ENCODE data around the gene LRRC15.

LRRC15 gene

DNA sequence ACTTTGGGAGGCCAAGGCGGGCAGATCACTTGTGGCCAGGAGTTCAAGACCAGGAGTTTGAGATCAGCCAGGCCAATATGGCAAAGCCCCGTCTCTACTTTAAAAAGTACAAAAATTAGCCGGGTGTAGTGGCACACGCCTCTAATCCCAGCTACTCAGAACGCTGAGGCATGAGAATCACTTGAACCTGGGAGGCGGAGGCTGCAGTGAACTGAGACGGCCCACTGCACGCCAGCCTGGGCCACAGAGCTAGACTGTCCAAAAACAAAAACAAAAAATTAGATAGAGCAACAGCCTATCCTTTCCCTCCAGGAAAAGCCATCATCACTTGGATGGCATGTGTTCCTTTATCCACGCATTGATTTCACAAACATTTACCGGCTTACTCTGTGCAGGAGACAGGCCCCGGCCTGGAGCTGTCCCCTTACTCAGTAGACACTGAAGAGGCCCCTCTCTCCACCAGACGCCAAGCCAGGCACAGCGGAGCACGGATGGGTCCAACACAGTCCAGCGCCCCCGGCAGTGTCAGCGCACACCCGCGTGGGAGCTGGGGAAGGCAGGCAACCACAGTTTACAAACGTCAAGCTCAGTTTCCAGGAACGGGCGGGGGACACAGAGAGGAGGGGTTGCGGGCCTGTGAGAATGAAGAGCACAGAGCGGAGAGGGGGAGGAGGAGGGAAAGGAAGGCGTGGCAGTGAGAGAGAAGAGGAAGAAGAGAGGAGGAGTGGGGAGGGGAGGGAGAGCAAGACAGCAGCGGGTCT lies 26.4 kb upstream of the LRRC15 start:
- Histone ChIP-seq H3K9me3 (ENCODE audit: low read length) (peaks cover 6% of the 10 kb centered on the region), H3K4me3 (ENCODE audit: low read length) (no peak overlapping the region), H3K36me3 (ENCODE audit: insufficient read depth, low read length) (no peaks in the 10 kb centered on the region), H3K4me1 (ENCODE audit: insufficient read depth, low read length) (peaks cover 19% of the 10 kb centered on the region), H2AFZ (ENCODE audit: low read depth, low read length) (peak overlapping the region; percentile 66), H3K27me3 (ENCODE audit: insufficient read depth, low read length) (no peaks in the 10 kb centered on the region)

DNA sequence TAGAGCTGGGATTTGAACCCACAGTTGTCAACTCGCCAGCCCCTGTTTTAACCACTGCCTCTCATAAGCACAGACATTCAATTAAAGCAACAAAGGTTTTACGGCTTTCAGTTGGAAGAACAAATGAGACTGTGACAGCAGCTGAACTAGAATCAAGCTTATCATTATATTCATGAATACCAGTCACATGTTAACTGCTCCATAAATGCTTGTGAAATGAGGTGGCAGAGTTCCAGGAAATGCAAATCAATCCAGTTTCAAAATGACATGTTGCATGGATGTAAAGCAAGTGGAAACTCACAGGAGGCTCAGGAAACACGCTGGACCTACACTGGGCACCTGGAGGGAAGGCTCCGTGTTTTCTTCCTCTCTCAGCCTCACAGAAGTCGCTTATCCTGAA lies 25.7 kb upstream of the LRRC15 start:
- Histone ChIP-seq H3K27me3 (ENCODE audit: insufficient read depth, low read length) (no peaks in the 10 kb centered on the region), H3K4me1 (ENCODE audit: insufficient read depth, low read length) (peaks cover 19% of the 10 kb centered on the region), H3K9me3 (ENCODE audit: low read length) (peaks cover 6% of the 10 kb centered on the region), H3K36me3 (ENCODE audit: insufficient read depth, low read length) (no peaks in the 10 kb centered on the region), H2AFZ (ENCODE audit: low read depth, low read length) (no peak overlapping the region), H3K4me3 (ENCODE audit: low read length) (no peak overlapping the region)

GRCh38 chr3:194392576-194392975 lies 23.0 kb upstream of the LRRC15 start:
- Histone ChIP-seq H3K4me3 (ENCODE audit: low read length) (no peak overlapping the region), H2AFZ (ENCODE audit: low read depth, low read length) (no peak overlapping the region), H3K9me3 (ENCODE audit: low read length) (peaks cover 6% of the 10 kb centered on the region), H3K27me3 (ENCODE audit: insufficient read depth, low read length) (no peaks in the 10 kb centered on the region), H3K4me1 (ENCODE audit: insufficient read depth, low read length) (peaks cover 19% of the 10 kb centered on the region), H3K36me3 (ENCODE audit: insufficient read depth, low read length) (no peaks in the 10 kb centered on the region)

DNA sequence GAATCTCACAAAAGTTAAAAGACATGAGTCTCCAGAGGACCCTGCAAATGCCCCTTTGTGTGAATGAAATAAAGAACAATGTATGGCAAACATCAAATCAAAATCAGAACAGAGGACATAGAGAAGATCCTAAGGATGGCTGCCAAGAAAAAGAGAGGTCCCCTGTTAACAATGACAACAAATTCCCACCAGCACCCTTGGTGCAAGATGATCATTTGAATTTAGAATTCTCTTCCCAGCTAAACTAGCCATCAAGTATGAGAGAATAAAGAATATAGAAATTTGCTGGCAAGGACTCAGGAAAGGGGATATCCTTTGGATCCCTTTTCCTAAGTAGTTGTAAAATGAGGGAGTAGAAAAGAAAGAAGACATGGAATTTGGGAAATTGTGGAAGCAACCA lies 21.3 kb upstream of the LRRC15 start:
- no peak overlapping the region for H3K4me3 ChIP-seq (ENCODE audit: low read length)
- no peaks in the 10 kb centered on the region for H3K36me3 ChIP-seq (ENCODE audit: insufficient read depth, low read length)
- H3K4me1 ChIP-seq (ENCODE audit: insufficient read depth, low read length) = peaks cover 15% of the 10 kb centered on the region
- H3K9me3 ChIP-seq (ENCODE audit: low read length) = peaks cover 6% of the 10 kb centered on the region
- no peaks in the 10 kb centered on the region for H3K27me3 ChIP-seq (ENCODE audit: insufficient read depth, low read length)
- H2AFZ ChIP-seq (ENCODE audit: low read depth, low read length) = no peak overlapping the region

DNA sequence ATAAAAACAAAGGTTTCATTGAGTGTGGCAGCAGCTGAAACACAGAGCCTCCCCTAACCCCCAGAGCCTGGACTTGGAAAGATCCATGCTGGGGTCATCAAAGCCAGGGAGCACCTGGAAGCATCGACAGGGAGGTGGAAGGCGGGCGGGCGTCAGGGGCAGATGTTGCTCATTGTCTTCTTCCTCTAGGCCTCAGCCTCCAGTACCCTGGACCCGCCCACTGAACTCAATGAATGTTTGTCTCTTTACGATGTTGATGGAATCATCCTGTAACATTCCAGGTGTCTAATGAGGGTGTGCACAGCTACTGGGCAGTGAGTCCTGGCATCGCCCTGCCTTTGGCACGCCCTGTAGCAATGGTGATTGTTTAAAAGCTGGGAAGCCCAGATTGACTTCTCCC lies 19.7 kb upstream of the LRRC15 start:
- no peaks in the 10 kb centered on the region for H3K36me3 ChIP-seq (ENCODE audit: insufficient read depth, low read length)
- H3K4me1 ChIP-seq (ENCODE audit: insufficient read depth, low read length) = no peaks in the 10 kb centered on the region
- no peak overlapping the region for H3K4me3 ChIP-seq (ENCODE audit: low read length)
- H2AFZ ChIP-seq (ENCODE audit: low read depth, low read length) = no peak overlapping the region
- peaks cover 9% of the 10 kb centered on the region for H3K9me3 ChIP-seq (ENCODE audit: low read length)
- no peaks in the 10 kb centered on the region for H3K27me3 ChIP-seq (ENCODE audit: insufficient read depth, low read length)

- Histone ChIP-seq H3K27me3 (ENCODE audit: insufficient read depth, low read length) (no peaks in the 10 kb centered on the region), H3K4me1 (ENCODE audit: insufficient read depth, low read length) (no peaks in the 10 kb centered on the region), H3K4me3 (ENCODE audit: low read length) (no peak overlapping the region), H2AFZ (ENCODE audit: low read depth, low read length) (no peak overlapping the region), H3K36me3 (ENCODE audit: insufficient read depth, low read length) (no peaks in the 10 kb centered on the region), H3K9me3 (ENCODE audit: low read length) (peaks cover 9% of the 10 kb centered on the region)
Observed at GRCh38 chr3:194387926-194388418, 18.4 kb upstream of the LRRC15 start.

- Histone ChIP-seq H3K9me3 (ENCODE audit: low read length) (peaks cover 9% of the 10 kb centered on the region), H2AFZ (ENCODE audit: low read depth, low read length) (no peak overlapping the region), H3K4me1 (ENCODE audit: insufficient read depth, low read length) (peaks cover 3% of the 10 kb centered on the region), H3K4me3 (ENCODE audit: low read length) (no peak overlapping the region), H3K27me3 (ENCODE audit: insufficient read depth, low read length) (no peaks in the 10 kb centered on the region), H3K36me3 (ENCODE audit: insufficient read depth, low read length) (no peaks in the 10 kb centered on the region)
Observed at GRCh38 chr3:194387276-194387675, 17.7 kb upstream of the LRRC15 start.

DNA sequence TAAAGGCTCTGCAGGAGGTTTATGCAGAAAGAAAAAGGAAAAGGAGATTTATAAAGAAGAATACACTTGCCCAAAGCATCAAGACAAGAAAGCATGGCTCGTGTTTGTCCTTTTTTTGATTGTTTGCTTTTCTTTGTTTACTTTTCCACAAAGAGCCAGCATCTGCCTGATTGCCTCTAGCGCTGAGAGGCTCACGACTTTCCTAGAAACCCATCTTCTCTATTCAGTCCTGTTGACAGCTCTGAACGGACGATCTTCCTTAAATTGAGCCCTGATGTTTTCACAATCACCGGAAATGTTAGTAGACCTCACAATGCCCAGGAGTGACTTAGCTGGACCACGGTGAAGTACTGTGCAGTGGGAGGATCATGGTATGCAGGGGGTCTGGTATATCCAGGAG lies 17.1 kb upstream of the LRRC15 start:
- H3K4me3 ChIP-seq (ENCODE audit: low read length) = no peak overlapping the region
- no peak overlapping the region for H2AFZ ChIP-seq (ENCODE audit: low read depth, low read length)
- peaks cover 4% of the 10 kb centered on the region for H3K4me1 ChIP-seq (ENCODE audit: insufficient read depth, low read length)
- H3K9me3 ChIP-seq (ENCODE audit: low read length) = peaks cover 9% of the 10 kb centered on the region
- no peaks in the 10 kb centered on the region for H3K27me3 ChIP-seq (ENCODE audit: insufficient read depth, low read length)
- no peaks in the 10 kb centered on the region for H3K36me3 ChIP-seq (ENCODE audit: insufficient read depth, low read length)

GRCh38 chr3:194386066-194386465 lies 16.5 kb upstream of the LRRC15 start:
- peaks cover 9% of the 10 kb centered on the region for H3K9me3 ChIP-seq (ENCODE audit: low read length)
- peaks cover 4% of the 10 kb centered on the region for H3K4me1 ChIP-seq (ENCODE audit: insufficient read depth, low read length)
- no peak overlapping the region for H3K4me3 ChIP-seq (ENCODE audit: low read length)
- H3K27me3 ChIP-seq (ENCODE audit: insufficient read depth, low read length) = no peaks in the 10 kb centered on the region
- H3K36me3 ChIP-seq (ENCODE audit: insufficient read depth, low read length) = no peaks in the 10 kb centered on the region
- H2AFZ ChIP-seq (ENCODE audit: low read depth, low read length) = no peak overlapping the region

DNA sequence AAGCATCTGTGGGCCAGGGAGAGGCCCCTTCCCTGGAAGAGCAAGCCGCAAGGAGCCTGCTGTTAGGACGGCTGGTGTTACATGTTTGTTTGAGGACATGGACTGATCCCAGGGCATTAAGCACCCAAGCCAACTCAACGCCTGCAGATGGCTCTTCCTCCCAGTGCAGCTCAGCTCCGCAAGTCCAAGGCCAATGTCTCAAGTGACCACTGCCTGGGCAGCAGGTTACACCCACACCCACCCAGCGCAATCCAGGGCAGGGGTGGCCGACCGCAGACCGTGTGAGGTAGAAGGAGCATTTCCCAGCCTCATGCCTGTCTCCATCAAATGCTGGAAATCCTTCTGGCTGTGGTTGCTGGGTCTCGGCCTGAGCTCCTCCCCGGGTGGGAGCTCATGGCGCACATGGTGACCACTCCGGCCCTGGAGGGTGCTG lies 15.0 kb upstream of the LRRC15 start:
- no peak overlapping the region for H3K4me3 ChIP-seq (ENCODE audit: low read length)
- peaks cover 4% of the 10 kb centered on the region for H3K4me1 ChIP-seq (ENCODE audit: insufficient read depth, low read length)
- H3K9me3 ChIP-seq (ENCODE audit: low read length) = peaks cover 9% of the 10 kb centered on the region
- peaks cover 4% of the 10 kb centered on the region for H3K27me3 ChIP-seq (ENCODE audit: insufficient read depth, low read length)
- no peaks in the 10 kb centered on the region for H3K36me3 ChIP-seq (ENCODE audit: insufficient read depth, low read length)
- H2AFZ ChIP-seq (ENCODE audit: low read depth, low read length) = no peak overlapping the region

DNA sequence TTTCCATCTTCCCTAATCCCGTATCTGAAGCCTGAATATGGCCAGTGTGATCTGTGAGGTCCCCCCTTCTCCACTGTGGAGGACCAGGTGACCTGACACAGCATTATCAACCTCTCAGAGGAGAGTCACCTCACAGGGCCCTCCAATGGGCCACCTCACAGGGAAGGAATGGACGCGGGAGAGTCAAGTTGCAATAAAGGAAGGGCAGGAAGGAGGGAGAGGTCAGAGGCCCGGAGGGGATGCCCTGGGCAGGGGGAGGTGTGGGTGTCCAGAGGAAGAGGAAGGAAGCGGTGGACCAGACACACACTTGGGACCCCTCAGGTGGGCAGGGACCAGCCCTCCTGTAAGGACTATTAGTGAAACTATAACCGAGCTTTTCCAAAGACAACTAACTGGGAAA lies 14.6 kb upstream of the LRRC15 start:
- Histone ChIP-seq H3K9me3 (ENCODE audit: low read length) (peaks cover 7% of the 10 kb centered on the region), H3K36me3 (ENCODE audit: insufficient read depth, low read length) (no peaks in the 10 kb centered on the region), H3K4me3 (ENCODE audit: low read length) (no peak overlapping the region), H3K4me1 (ENCODE audit: insufficient read depth, low read length) (peaks cover 4% of the 10 kb centered on the region), H2AFZ (ENCODE audit: low read depth, low read length) (no peak overlapping the region), H3K27me3 (ENCODE audit: insufficient read depth, low read length) (peaks cover 4% of the 10 kb centered on the region)

DNA sequence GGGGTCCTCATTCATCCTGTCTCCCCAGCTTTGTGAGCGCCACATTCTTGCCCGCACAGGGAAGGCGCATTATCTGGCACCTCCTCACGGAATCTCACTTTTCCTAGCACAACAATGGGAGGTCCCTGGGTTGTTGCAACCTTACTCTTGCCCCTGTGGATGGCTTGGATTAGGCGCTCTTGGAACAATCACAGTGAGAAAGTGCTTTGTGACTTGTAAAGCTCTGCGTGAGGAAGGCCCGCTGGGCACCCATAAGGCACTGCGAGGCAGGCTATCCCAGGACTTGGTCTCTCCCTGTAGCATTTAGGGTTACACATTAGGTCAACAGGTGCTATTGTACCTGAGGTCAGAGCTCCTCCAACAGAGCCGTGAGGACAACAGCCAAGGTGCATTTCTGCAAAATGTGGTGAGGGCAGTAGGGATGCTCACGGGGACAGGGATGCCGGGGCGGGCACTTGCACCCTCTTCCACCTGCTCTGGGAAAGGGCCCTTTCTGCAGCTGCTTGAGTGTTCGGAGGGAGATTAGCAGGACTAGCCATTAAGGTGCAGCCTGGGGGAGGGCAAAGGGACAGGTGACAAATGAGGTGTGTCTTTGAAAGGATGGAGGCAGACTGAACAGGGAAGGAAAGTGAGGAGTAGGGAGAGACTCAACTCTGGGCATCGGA lies 13.9 kb upstream of the LRRC15 start:
- Histone ChIP-seq H3K27me3 (ENCODE audit: insufficient read depth, low read length) (peaks cover 4% of the 10 kb centered on the region), H3K9me3 (ENCODE audit: low read length) (peaks cover 7% of the 10 kb centered on the region), H3K36me3 (ENCODE audit: insufficient read depth, low read length) (no peaks in the 10 kb centered on the region), H3K4me3 (ENCODE audit: low read length) (no peak overlapping the region), H2AFZ (ENCODE audit: low read depth, low read length) (no peak overlapping the region), H3K4me1 (ENCODE audit: insufficient read depth, low read length) (peaks cover 4% of the 10 kb centered on the region)

DNA sequence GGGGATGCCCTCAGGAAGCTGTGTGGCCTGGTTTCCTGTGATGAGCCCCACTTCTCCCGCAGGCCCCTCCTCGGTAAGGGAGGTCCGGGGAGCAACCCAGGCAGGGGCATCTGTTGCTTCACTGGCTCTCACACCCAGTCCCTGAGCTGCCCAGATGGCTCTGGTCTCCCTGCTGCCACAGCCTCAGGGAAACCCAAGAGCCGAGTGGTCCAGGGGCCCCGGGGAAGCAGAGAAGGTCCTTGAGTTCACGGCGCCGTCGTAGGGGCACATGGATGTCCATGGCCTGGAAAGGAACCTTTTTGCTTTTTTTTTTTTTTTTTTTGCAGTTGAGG lies 13.3 kb upstream of the LRRC15 start:
- H3K27me3 ChIP-seq (ENCODE audit: insufficient read depth, low read length) = peaks cover 4% of the 10 kb centered on the region

More for the DNA sequence above, 13.3 kb upstream of the LRRC15 start:
- H3K9me3 ChIP-seq (ENCODE audit: low read length) = peaks cover 7% of the 10 kb centered on the region
- H3K36me3 ChIP-seq (ENCODE audit: insufficient read depth, low read length) = no peaks in the 10 kb centered on the region
- H2AFZ ChIP-seq (ENCODE audit: low read depth, low read length) = no peak overlapping the region
- H3K4me3 ChIP-seq (ENCODE audit: low read length) = no peak overlapping the region
- peaks cover 4% of the 10 kb centered on the region for H3K4me1 ChIP-seq (ENCODE audit: insufficient read depth, low read length)

Measured in neuron (in vitro differentiated cells).